HepG2 (cell line): Measurements from ENCODE around the gene ACER3. TPM values are rescaled to one million over a fixed set of nuclear protein-coding genes. Genes with fewer than 3 reads are reported as not detected.

Source experiments
- ATAC-seq: fragments of 200-7000 bp; cut with Tn5 transposase; 3 replicates; pipeline ENCODE4 v1.9.1; 2020; ENCODE audit warnings: mild to moderate bottlenecking, moderate library complexity
- BruUV-seq: library from RNA; stranded (reverse); fragments of 400-500 nt; replicated peaks from 2 replicates; lab custom pipeline; 2021; lab: Mats Ljungman, UMichigan
- CTCF ChIA-PET: fragments of 300-600 bp; formaldehyde crosslinking; extraction: SDS; loops from one replicate; lab custom pipeline; 2021; ENCODE audit warnings: low total read pairs, inconsistent platforms, low intra/inter-chr PET ratio; lab: Yijun Ruan, JAX
- POLR2A ChIA-PET: fragments of 350-600 bp; sonication (Branson Sonifier 250); formaldehyde crosslinking; loops from one replicate; lab custom pipeline; 2020; ENCODE audit warnings: antibody characterized with exemption, inconsistent platforms; lab: Yijun Ruan, JAX
- DNase-seq: peaks from one replicate; pipeline ENCODE4 v3.0.0-alpha.2; 2015; ENCODE audit warnings: low spot score
- FAIRE-seq: peaks from 3 replicates; lab custom pipeline; 2011; peaks lifted over from hg19 to GRCh38; lab: Jason Lieb, UNC
- H2AFZ ChIP-seq: one replicate; pipeline ENCODE4 v1.6.1; 2011; ENCODE audit warnings: low read length, inconsistent platforms
- H3K27ac ChIP-seq: fragments of 300-600 bp; 3 replicates; pipeline ENCODE4 v1.8.0; 2011; ENCODE audit warnings: mixed run types, mild to moderate bottlenecking, mixed read lengths, low read length, inconsistent platforms; ENCODE audit not compliant: insufficient read depth; ENCODE audit errors: extremely low read length
- H3K27me3 ChIP-seq, 2 experiments: fragments of 200-600 bp in 1 of 2; 2 replicates in 1 of 2; 3 replicates in 1 of 2; pipeline versions ENCODE4 v1.6.0 to v1.8.0; 2011; ENCODE audit warnings: low read length in 2 of 2, mild to moderate bottlenecking in 2 of 2, moderate library complexity in 2 of 2, inconsistent platforms in 1 of 2; ENCODE audit not compliant: insufficient read depth in 2 of 2, control insufficient read depth in 1 of 2
- H3K36me3 ChIP-seq, 2 experiments: fragments of 200-600 bp in 1 of 2; replicated peaks in 1 of 2; 2 replicates in 1 of 2; 3 replicates in 1 of 2; pipeline versions ENCODE4 v1.5.1 to v1.8.0; 2011; ENCODE audit warnings: low read length in 2 of 2, inconsistent platforms in 1 of 2; ENCODE audit not compliant: insufficient read depth in 2 of 2, control insufficient read depth in 1 of 2
- H3K4me1 ChIP-seq: 2 replicates; pipeline ENCODE4 v1.5.1; 2012; ENCODE audit warnings: low read length, inconsistent platforms; ENCODE audit not compliant: insufficient read depth
- H3K4me2 ChIP-seq: 2 replicates; pipeline ENCODE4 v1.6.0; 2011; ENCODE audit warnings: low read depth, low read length, inconsistent platforms
- H3K4me3 ChIP-seq, 3 experiments: fragments of 200-600 bp in 1 of 3; sonication (generic), shearing (Covaris generic) in 1 of 3; replicated peaks in 1 of 3; 2 replicates each; pipeline ENCODE4 v1.5.1; 2011 to 2016; ENCODE audit warnings: low read length in 3 of 3, inconsistent platforms in 2 of 3, low read depth in 2 of 3, mild to moderate bottlenecking in 2 of 3, control low read depth in 1 of 3, mixed read lengths in 1 of 3; ENCODE audit not compliant: insufficient read depth in 1 of 3
- H3K79me2 ChIP-seq: one replicate; pipeline ENCODE4 v1.6.1; 2011; ENCODE audit warnings: low read length, inconsistent platforms; ENCODE audit not compliant: insufficient read depth
- H3K9ac ChIP-seq: 2 replicates; pipeline ENCODE4 v1.6.0; 2011; ENCODE audit warnings: mild to moderate bottlenecking, low read depth, low read length, inconsistent platforms; ENCODE audit not compliant: insufficient read depth
- H3K9me3 ChIP-seq: 2 replicates; pipeline ENCODE4 v1.5.1; 2012; ENCODE audit warnings: mild to moderate bottlenecking, low read length
- H4K20me1 ChIP-seq: 2 replicates; pipeline ENCODE4 v1.6.0; 2011; ENCODE audit warnings: inconsistent platforms, mild to moderate bottlenecking, low read length, moderate library complexity; ENCODE audit not compliant: insufficient read depth
- BATF2 ChIP-seq: sonication (generic); formaldehyde crosslinking; IDR thresholded peaks from 2 replicates; pipeline ENCODE4 v1.8.0; 2022; ENCODE audit warnings: mild to moderate bottlenecking, missing genetic modification reagents, moderate library complexity
- HMG20A ChIP-seq: IDR thresholded peaks from 2 replicates; pipeline ENCODE4 v1.6.1; 2016; ENCODE audit warnings: borderline replicate concordance
- HMGA1 ChIP-seq: sonication (generic); formaldehyde crosslinking; conservative IDR thresholded peaks from 2 replicates; pipeline ENCODE4 v1.4.0; 2020; ENCODE audit warnings: missing genetic modification reagents
- SKIL ChIP-seq: sonication (generic); formaldehyde crosslinking; IDR thresholded peaks from 2 replicates; pipeline ENCODE4 v1.8.0; 2022; ENCODE audit warnings: missing genetic modification reagents, mild to moderate bottlenecking, moderate library complexity, borderline replicate concordance
- YY1 ChIP-seq: IDR thresholded peaks from 2 replicates; pipeline ENCODE4 v1.6.1; 2011; ENCODE audit warnings: low read length, low read depth, moderate library complexity, mild to moderate bottlenecking; ENCODE audit not compliant: insufficient read depth, insufficient replicate concordance
- ZNF260 ChIP-seq: sonication (generic); formaldehyde crosslinking; IDR thresholded peaks from 2 replicates; pipeline ENCODE4 v1.4.0; 2020; ENCODE audit warnings: missing genetic modification reagents, low read depth, mild to moderate bottlenecking, borderline replicate concordance
- ZNF317 ChIP-seq: sonication (generic); formaldehyde crosslinking; IDR thresholded peaks from 2 replicates; pipeline ENCODE4 v1.5.0; 2020; ENCODE audit warnings: mild to moderate bottlenecking, missing genetic modification reagents
- ZNF337 ChIP-seq: sonication (generic); formaldehyde crosslinking; IDR thresholded peaks from 2 replicates; pipeline ENCODE4 v1.5.1; 2020; ENCODE audit warnings: missing genetic modification reagents, low read depth, mild to moderate bottlenecking, borderline replicate concordance
- ZNF484 ChIP-seq: sonication (generic); formaldehyde crosslinking; IDR thresholded peaks from 2 replicates; pipeline ENCODE4 v1.5.1; 2020; ENCODE audit warnings: mild to moderate bottlenecking, low read depth, missing genetic modification reagents, borderline replicate concordance
- WGBS: methylation state at CpG from one replicate; pipeline ENCODE4 v1.1.6; 2017; ENCODE audit warnings: low lambda C conversion rate; 5-methylcytosine and 5-hydroxymethylcytosine counted together
- in situ Hi-C: cut with HindIII; loops from 2 replicates; pipeline ENCODE4 v1.10.0; 2017; ENCODE audit warnings: low pct_unique_long_range_greater_than_20kb; ENCODE audit not compliant: extremely low pct_ligation_motif_present
- intact Hi-C: fragments of 100-400 bp; cut with micrococcal nuclease; formaldehyde crosslinking; loops from one replicate; pipeline ENCODE4 v1.10.0; 2022; ENCODE audit not compliant: unreplicated experiment
- polyA plus RNA-seq, 8 experiments: library from polyadenylated mRNA; depleted of rRNA in 3 of 8; stranded (reverse) in 7 of 8; unstranded in 1 of 8; fragments of >200 nt; fragmentation: Illumina TruSeq in 4 of 8; extraction: Trizol in 4 of 8; gene quantifications; 2 replicates each; pipeline versions ENCODE4 v1.2.1 to v1.2.3, GENCODE V29; 2011 to 2016; ENCODE audit warnings: low read depth in 4 of 8, missing spikeins in 1 of 8, mixed read lengths in 1 of 8; ENCODE audit not compliant: insufficient read depth in 1 of 8
- total RNA-seq, 5 experiments: library from RNA; depleted of rRNA; stranded (reverse); fragments of >200 nt; fragmentation: Illumina TruSeq; extraction: Trizol; gene quantifications; 2 replicates each; pipeline ENCODE4 v1.2.3, GENCODE V29; 2016; ENCODE audit warnings: low read depth in 1 of 5

The ACER3 gene
- total and polyA plus RNA-seq, 2 of the 13 experiments (the other 11 are each of a cell fraction or from before 2014, with no cell fraction given): 6.0 to 9.8 TPM

DNA sequence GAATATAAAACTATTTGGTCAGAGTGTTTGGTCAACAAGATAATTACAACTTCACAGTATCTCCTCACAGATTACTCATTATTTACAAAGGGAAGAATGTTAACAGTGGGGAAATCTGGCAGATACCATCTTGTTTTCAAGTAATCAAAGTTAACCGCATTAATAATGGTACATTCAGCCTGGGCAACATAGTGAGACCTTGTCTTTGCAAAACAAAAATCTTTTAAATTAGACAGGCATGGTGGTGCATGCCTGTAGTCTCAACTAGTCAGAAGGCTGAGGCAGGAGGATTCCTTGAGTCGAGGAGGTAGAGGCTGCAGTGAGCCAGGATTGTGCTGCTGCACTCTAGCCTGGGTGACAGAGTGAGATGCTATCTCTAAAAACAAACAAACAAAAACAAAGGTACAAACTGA is 78.5 kb downstream of the ACER3 start (continued):
- no peak for TF ChIP-seq BATF2 (CRISPR knock-in tag)
- no peak for TF ChIP-seq HMGA1 (CRISPR knock-in tag)

DNA sequence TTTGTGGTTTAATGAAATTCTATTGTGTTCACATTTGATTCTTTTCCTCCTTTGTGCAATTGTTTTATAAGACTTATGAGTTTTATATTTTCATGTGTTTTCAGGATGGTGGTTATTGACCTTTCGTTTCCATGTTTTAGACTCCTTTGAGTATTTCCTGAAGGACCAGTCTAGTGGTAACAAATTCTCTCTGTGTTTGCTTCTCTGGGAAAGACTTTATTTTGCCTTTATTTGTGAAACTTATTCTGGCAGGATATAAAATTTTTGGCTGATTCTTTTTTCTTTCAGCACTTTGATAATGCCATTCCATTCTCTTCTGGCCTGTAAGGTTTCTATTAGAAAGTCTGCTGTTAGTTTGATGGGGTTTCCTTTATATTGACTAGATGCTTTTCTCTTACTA is 83.5 kb downstream of the ACER3 start:
- Histone ChIP-seq H3K27ac (no peak overlapping the region), H3K4me2 (no peak overlapping the region), H3K27me3 (no peaks in the 10 kb centered on the region), H3K9ac (no peak overlapping the region), H3K4me3 (no peak overlapping the region), H3K36me3 (no peaks in the 10 kb centered on the region), H3K4me1 (peaks cover 4% of the 10 kb centered on the region), H3K9me3 (peaks cover 9% of the 10 kb centered on the region; the same call in 1 of the 2 replicates), H4K20me1 (no peaks in the 10 kb centered on the region), H2AFZ (no peak overlapping the region), H3K79me2 (no peaks in the 10 kb centered on the region)
- ATAC-seq: no peak
- in situ Hi-C loops (no loop called here), intact Hi-C loops (no loop called here)
- CTCF ChIA-PET: no interaction called here
- no peak for FAIRE-seq
- POLR2A ChIA-PET: no interaction called here
- no peak for DNase-seq
- 97% methylated on average over 1 of the region's 1 CpG for WGBS
- no TSS peak for BruUV-seq
- TF ChIP-seq ZNF484 (CRISPR knock-in tag): no peak
- peak; percentile 89; the same call in 1 of the 2 replicates for TF ChIP-seq ZNF337 (CRISPR knock-in tag)

DNA sequence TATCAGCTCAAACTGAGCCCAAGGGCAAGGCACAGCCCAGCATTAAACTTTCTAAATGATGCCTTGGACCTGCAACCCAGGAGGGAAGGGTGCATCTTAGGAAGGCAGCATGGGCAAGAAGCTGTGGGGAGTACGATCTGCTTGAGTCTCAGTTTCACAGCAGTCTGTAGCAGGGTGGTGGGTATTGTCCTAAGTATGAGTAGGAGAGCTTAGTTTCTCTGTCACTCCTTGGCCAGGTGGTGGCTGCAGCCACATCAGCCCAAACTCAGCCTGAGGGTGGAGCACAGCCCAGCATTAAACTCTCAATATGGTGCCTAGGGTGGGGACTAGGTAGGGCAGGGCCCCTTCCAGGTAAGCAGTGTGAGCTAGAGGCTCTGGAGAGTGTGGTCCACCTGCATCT is 85.5 kb downstream of the ACER3 start:
- POLR2A ChIA-PET: no interaction called here
- no peak for FAIRE-seq

More for the DNA sequence above, 85.5 kb downstream of the ACER3 start:
- Histone ChIP-seq H4K20me1 (no peaks in the 10 kb centered on the region), H3K27me3 (no peaks in the 10 kb centered on the region), H3K4me2 (no peak overlapping the region), H3K79me2 (no peaks in the 10 kb centered on the region), H3K9ac (no peak overlapping the region), H3K36me3 (no peaks in the 10 kb centered on the region), H3K4me3 (no peak overlapping the region), H3K9me3 (peaks cover 9% of the 10 kb centered on the region; the same call in 1 of the 2 replicates), H3K27ac (no peak overlapping the region), H3K4me1 (no peaks in the 10 kb centered on the region), H2AFZ (no peak overlapping the region)
- intact Hi-C loops: no loop called here
- no TSS peak for BruUV-seq
- in situ Hi-C loops: no loop called here
- WGBS: no CpG with 5 or more reads among the region's 1 CpG
- CTCF ChIA-PET: no interaction called here
- TF ChIP-seq YY1 (no peak), ZNF260 (CRISPR knock-in tag) (no peak), SKIL (no peak), HMG20A (CRISPR knock-in tag) (no peak), ZNF317 (no peak)
- ATAC-seq (no peak), DNase-seq (no peak)
